IMR-90 (cell line): ENCODE results near the gene CDK13. TPM values are rescaled to one million over a fixed set of nuclear protein-coding genes. Genes with fewer than 3 reads are reported as not detected.

Experiments used
- ATAC-seq: fragments of 200-7000 bp; cut with Tn5 transposase; 2 replicates; pipeline ENCODE4 v1.9.1; 2020; ENCODE audit warnings: low read depth, mild to moderate bottlenecking, moderate library complexity
- BruUV-seq: library from RNA; stranded (reverse); fragments of 400-500 nt; replicated peaks from 2 replicates; lab custom pipeline; 2021; lab: Mats Ljungman, UMichigan
- CTCF ChIA-PET: fragments of 300-600 bp; formaldehyde crosslinking; extraction: SDS; loops from one replicate; lab custom pipeline; 2021; ENCODE audit warnings: antibody characterized with exemption; lab: Yijun Ruan, JAX
- POLR2A ChIA-PET: fragments of 300-600 bp; sonication (Branson Sonifier 250); formaldehyde crosslinking; loops from one replicate; lab custom pipeline; 2022; ENCODE audit warnings: antibody characterized with exemption; ENCODE audit not compliant: unreplicated experiment; lab: Charles Lee
- DNase-seq: peaks from one replicate; pipeline ENCODE4 v3.0.0; 2013
- H2AFZ ChIP-seq: replicated peaks from 2 replicates; pipeline ENCODE3; 2013; ENCODE audit warnings: low read length, mild to moderate bottlenecking; ENCODE audit not compliant: poor library complexity
- H2AK5ac ChIP-seq: 2 replicates; pipeline ENCODE4 v1.6.1; 2013; ENCODE audit warnings: low read depth, low read length, inconsistent platforms
- H2AK9ac ChIP-seq: replicated peaks from 2 replicates; pipeline ENCODE3; 2013; ENCODE audit warnings: mild to moderate bottlenecking, low read depth, low read length, moderate library complexity; ENCODE audit not compliant: poor library complexity
- H2BK120ac ChIP-seq: 2 replicates; pipeline ENCODE4 v1.6.1; 2013; ENCODE audit warnings: low read depth, low read length, inconsistent platforms
- H2BK15ac ChIP-seq: 3 replicates; pipeline ENCODE4 v1.6.1; 2013; ENCODE audit warnings: low read depth, low read length, inconsistent platforms
- H2BK20ac ChIP-seq: 2 replicates; pipeline ENCODE4 v1.6.1; 2013; ENCODE audit warnings: low read depth, mild to moderate bottlenecking, inconsistent platforms, low read length, moderate library complexity
- H2BK5ac ChIP-seq: 2 replicates; pipeline ENCODE4 v1.6.1; 2013; ENCODE audit warnings: mild to moderate bottlenecking, low read depth, low read length, inconsistent platforms; ENCODE audit not compliant: poor library complexity, severe bottlenecking
- H3K14ac ChIP-seq: replicated peaks from 2 replicates; pipeline ENCODE4 v1.6.1; 2013; ENCODE audit warnings: low read depth, low read length, inconsistent platforms
- H3K18ac ChIP-seq: 2 replicates; pipeline ENCODE4 v1.6.1; 2013; ENCODE audit warnings: low read depth, low read length, control low read depth
- H3K23ac ChIP-seq: 2 replicates; pipeline ENCODE4 v1.6.1; 2013; ENCODE audit warnings: low read depth, low read length, inconsistent platforms
- H3K27ac ChIP-seq: 2 replicates; pipeline ENCODE4 v1.5.1; 2013; ENCODE audit warnings: mild to moderate bottlenecking, control low read depth, low read length; ENCODE audit not compliant: insufficient read depth
- H3K27me3 ChIP-seq: 2 replicates; pipeline ENCODE4 v1.6.1; 2013; ENCODE audit warnings: low read length; ENCODE audit not compliant: control insufficient read depth, insufficient read depth
- H3K36me3 ChIP-seq: 2 replicates; pipeline ENCODE4 v1.6.1; 2013; ENCODE audit warnings: low read length, mixed read lengths; ENCODE audit not compliant: control insufficient read depth, insufficient read depth
- H3K4ac ChIP-seq: 2 replicates; pipeline ENCODE4 v1.6.1; 2013; ENCODE audit warnings: low read depth, low read length, inconsistent platforms
- H3K4me1 ChIP-seq: 2 replicates; pipeline ENCODE4 v1.6.1; 2013; ENCODE audit warnings: low read length, mixed read lengths; ENCODE audit not compliant: control insufficient read depth, insufficient read depth
- H3K4me2 ChIP-seq: 2 replicates; pipeline ENCODE4 v1.6.1; 2013; ENCODE audit warnings: low read depth, mild to moderate bottlenecking, control low read depth, low read length, moderate library complexity
- H3K4me3 ChIP-seq: 2 replicates; pipeline ENCODE4 v1.5.1; 2013; ENCODE audit warnings: low read depth, mild to moderate bottlenecking, control low read depth, low read length, moderate library complexity; ENCODE audit not compliant: insufficient read depth
- H3K56ac ChIP-seq: 2 replicates; pipeline ENCODE4 v1.6.1; 2013; ENCODE audit warnings: low read length, inconsistent platforms; ENCODE audit not compliant: insufficient read depth; ENCODE audit errors: extremely low read depth
- H3K79me1 ChIP-seq, 2 experiments: 2 replicates each; pipeline ENCODE4 v1.6.1; 2013; ENCODE audit warnings: low read length in 2 of 2, inconsistent platforms in 1 of 2, low read depth in 1 of 2
- H3K9ac ChIP-seq: 2 replicates; pipeline ENCODE4 v1.6.1; 2013; ENCODE audit warnings: low read depth, low read length, control low read depth
- H3K9me1 ChIP-seq: 2 replicates; pipeline ENCODE4 v1.6.1; 2013; ENCODE audit warnings: low read length, inconsistent platforms; ENCODE audit not compliant: insufficient read depth
- H3K9me3 ChIP-seq: 2 replicates; pipeline ENCODE4 v1.6.1; 2013; ENCODE audit warnings: low read length; ENCODE audit not compliant: control insufficient read depth, insufficient read depth
- H4K20me1 ChIP-seq: 2 replicates; pipeline ENCODE4 v1.6.1; 2013; ENCODE audit warnings: low read length, inconsistent platforms; ENCODE audit not compliant: insufficient read depth
- H4K5ac ChIP-seq: 2 replicates; pipeline ENCODE4 v1.6.1; 2013; ENCODE audit warnings: mild to moderate bottlenecking, low read depth, low read length, control low read depth
- H4K8ac ChIP-seq, 2 experiments: 2 replicates each; pipeline ENCODE4 v1.6.1; 2013; ENCODE audit warnings: low read depth in 2 of 2, low read length in 2 of 2, control low read depth in 1 of 2, inconsistent platforms in 1 of 2
- H4K91ac ChIP-seq: 2 replicates; pipeline ENCODE4 v1.6.1; 2013; ENCODE audit warnings: low read depth, low read length, inconsistent platforms; ENCODE audit not compliant: insufficient read depth
- CEBPB ChIP-seq: IDR thresholded peaks from 2 replicates; pipeline ENCODE4 v1.6.1; 2012; ENCODE audit warnings: low read depth, low read length, improper control_type of control experiment
- CTCF ChIP-seq: conservative IDR thresholded peaks from 2 replicates; pipeline ENCODE4 v1.5.1; 2012; ENCODE audit warnings: mild to moderate bottlenecking, low read depth, low read length, improper control_type of control experiment
- WGBS, 2 experiments: methylation state at CpG; one replicate each; pipeline versions ENCODE4 v1.1.5 to v1.1.7; 2013; ENCODE audit warnings: missing lambda C conversion rate in 2 of 2; ENCODE audit not compliant: insufficient read length in 1 of 2; ENCODE audit errors: extremely low coverage in 2 of 2; 5-methylcytosine and 5-hydroxymethylcytosine counted together
- dilution Hi-C: fragments of 300-500 bp; cut with HindIII; formaldehyde crosslinking; loops from one replicate; pipeline ENCODE4 v1.14.3; 2018; ENCODE audit warnings: low sequenced_read_pairs; ENCODE audit not compliant: unreplicated experiment
- in situ Hi-C: fragments of 300-500 bp; cut with MboI; formaldehyde crosslinking; loops from 3 replicates; pipeline ENCODE4 v1.14.3; 2019; ENCODE audit warnings: low sequenced_read_pairs, inconsistent platforms, mixed read lengths
- intact Hi-C: fragments of 100-400 bp; cut with micrococcal nuclease; formaldehyde crosslinking; loops from 2 replicates; pipeline ENCODE4 v1.10.0; 2022
- polyA plus RNA-seq, 3 experiments: library from polyadenylated mRNA; depleted of rRNA; stranded (reverse); fragments of >200 nt; gene quantifications; 2 replicates each; pipeline ENCODE4 v1.2.3, GENCODE V29; 2012; ENCODE audit warnings: low replicate concordance in 1 of 3
- total RNA-seq: library from RNA; depleted of rRNA; stranded (reverse); fragments of >200 nt; gene quantifications from 2 replicates; pipeline ENCODE4 v1.2.3, GENCODE V29; 2012

Gene CDK13
- total and polyA plus RNA-seq, 2 of the 4 experiments (the other 2 are of a cell fraction): 20.1 to 50.4 TPM

GRCh38 chr7:40105879-40106473, 155.9 kb downstream of the CDK13 start:
- no peak overlapping the region for H4K5ac ChIP-seq
- no peaks in the 10 kb centered on the region for H3K9me3 ChIP-seq
- H2AK5ac ChIP-seq: no peak overlapping the region
- DNase-seq (peak; percentile 10), ATAC-seq (0 out of 2 replicates have a peak, but pooled peaks have one; percentile 32)
- peaks cover 4 to 6% of the 10 kb centered on the region in 2 experiments; a peak in 2 of 4 replicates for H3K79me1 ChIP-seq
- no peak overlapping the region for H3K4me3 ChIP-seq
- H3K14ac ChIP-seq: no peak overlapping the region
- BruUV-seq: no TSS peak
- H3K27ac ChIP-seq: no peak overlapping the region
- H2AFZ ChIP-seq: no peak overlapping the region
- intact Hi-C loops: no loop called here
- no peaks in the 10 kb centered on the region for H3K9me1 ChIP-seq
- no peaks in the 10 kb centered on the region for H3K27me3 ChIP-seq
- 0 out of 2 replicates have a peak, but pooled peaks cover 3% of the 10 kb centered on the region for H4K20me1 ChIP-seq
- H3K18ac ChIP-seq: no peak overlapping the region
- no peaks in the 10 kb centered on the region for H3K4me1 ChIP-seq
- CTCF ChIA-PET: no interaction called here
- no peak overlapping the region for H3K56ac ChIP-seq
- no peak overlapping the region for H3K4ac ChIP-seq
- no peak overlapping the region for H3K23ac ChIP-seq
- H3K9ac ChIP-seq: no peak overlapping the region
- H2BK20ac ChIP-seq: no peak overlapping the region
- no peak overlapping the region; the same call in 1 of the 2 replicates for H3K4me2 ChIP-seq
- no peak overlapping the region for H2BK5ac ChIP-seq
- TF ChIP-seq CEBPB (peak; percentile 82), CTCF (no peak)
- no peak overlapping the region for H2BK15ac ChIP-seq
- H2AK9ac ChIP-seq: no peak overlapping the region
- dilution Hi-C loops: no loop called here
- H4K8ac ChIP-seq: no peak overlapping the region
- H4K91ac ChIP-seq: no peak overlapping the region
- H2BK120ac ChIP-seq: no peak overlapping the region
- in situ Hi-C loops: no loop called here
- POLR2A ChIA-PET: no interaction called here
- H3K36me3 ChIP-seq: no peaks in the 10 kb centered on the region; the same call in 1 of the 2 replicates
- WGBS, 2 experiments: no CpG with 5 or more reads among the region's 4 CpGs
